HS-5 (cell line): ENCODE results near the gene WBP1L.
"Not testable (repeated sequence)": the region's sequence is repeated elsewhere in the genome, so short reads cannot be mapped to it uniquely, and the experiment has no call there.

Source experiments
- DNase-seq: peaks from one replicate; pipeline ENCODE4 v3.0.0-alpha.2; 2012; ENCODE audit warnings: low read depth

WBP1L gene

GRCh38 chr10:102838276-102838927, 94.7 kb downstream of the WBP1L start:
- not testable (repeated sequence) for DNase-seq

GRCh38 chr10:102841827-102842345, 98.1 kb downstream of the WBP1L start:
- DNase-seq, result no peak

GRCh38 chr10:102843139-102843538, 99.4 kb downstream of the WBP1L start:
- not testable (repeated sequence) for DNase-seq

GRCh38 chr10:102844190-102844776, 100.5 kb downstream of the WBP1L start:
- DNase-seq, result not testable (repeated sequence)

DNA sequence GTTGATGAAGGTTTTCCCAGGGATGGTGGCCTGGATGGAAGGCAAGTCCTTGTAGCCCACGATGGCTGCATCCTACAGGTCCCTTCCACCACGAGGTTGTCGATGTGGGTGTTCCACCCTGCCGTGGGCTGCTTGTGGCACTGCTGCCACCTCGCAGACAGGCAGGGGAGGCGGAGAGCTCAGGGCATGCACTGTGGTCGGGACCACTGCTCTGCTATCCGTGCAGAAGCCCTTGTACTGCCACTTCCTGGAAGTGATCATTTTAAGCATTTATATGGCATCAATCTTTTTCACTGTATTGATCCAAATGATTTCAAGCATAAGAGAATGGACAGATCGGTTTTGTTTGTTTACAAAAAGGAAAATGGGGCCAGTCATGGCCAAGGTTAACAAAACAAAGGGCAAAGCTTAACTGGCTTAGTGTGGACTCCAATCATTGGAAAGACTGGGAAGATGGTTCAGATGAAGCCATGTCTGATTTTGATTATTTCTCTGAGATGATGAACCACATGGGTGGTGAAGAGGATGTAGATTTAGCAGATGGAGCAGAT, 101.7 kb downstream of the WBP1L start:
- no peak for DNase-seq

- DNase-seq, result no peak
These were observed 106.3 kb downstream of the WBP1L start for GRCh38 chr10:102850025-102850518.

GRCh38 chr10:102853237-102853636, 109.5 kb downstream of the WBP1L start:
- not testable (repeated sequence) for DNase-seq

GRCh38 chr10:102855731-102856436, 112.1 kb downstream of the WBP1L start:
- peak; percentile 88 for DNase-seq

DNA sequence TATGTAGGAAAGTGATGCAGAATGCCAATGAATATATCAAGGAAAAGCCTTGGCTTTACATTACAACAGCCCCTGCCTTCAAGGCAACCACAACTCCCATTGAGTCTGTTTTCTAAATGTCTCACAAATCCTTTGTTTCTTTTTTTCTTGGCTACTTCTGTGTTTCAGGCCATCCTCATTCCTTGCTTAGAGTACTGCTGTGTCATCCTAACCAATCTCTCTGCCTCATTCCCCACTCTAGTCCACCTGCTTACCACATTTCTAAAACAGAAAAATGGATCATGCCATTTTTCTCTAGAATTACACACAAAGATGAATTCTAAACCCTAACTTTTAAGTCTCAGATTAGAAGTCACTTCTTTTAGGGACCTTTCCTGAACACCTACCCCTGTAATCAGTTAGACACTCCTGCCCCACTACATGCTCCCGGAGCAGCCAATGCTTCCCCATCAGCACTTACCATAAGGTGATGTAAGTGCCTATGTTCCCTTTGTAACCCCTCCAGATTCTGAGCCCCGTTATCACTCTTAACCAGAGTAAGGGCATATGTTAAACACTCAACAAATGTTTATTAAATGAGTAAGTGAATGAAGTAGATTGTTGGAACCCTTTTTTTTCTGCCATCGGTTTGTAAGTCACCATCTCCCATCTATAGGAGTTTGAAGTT, 113.1 kb downstream of the WBP1L start:
- no peak for DNase-seq

DNA sequence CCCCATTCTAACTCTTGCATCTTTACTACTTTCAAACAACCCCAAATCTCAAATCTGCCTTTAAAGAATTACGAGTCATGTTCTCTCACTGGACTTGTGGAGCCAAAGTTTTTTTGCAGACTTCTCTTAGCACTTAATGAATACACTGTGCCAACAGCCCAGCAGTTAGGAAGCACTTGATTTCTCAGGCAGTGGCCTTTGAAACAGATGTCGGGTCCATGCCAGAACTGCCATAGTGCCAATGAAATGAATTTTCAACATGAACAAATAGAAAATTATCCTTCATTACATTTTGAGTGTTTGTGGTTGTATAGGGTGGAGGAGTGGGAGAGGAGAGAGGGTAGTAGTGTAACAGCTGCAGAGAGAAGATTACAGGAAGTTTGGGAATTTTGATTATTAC, 116.2 kb downstream of the WBP1L start:
- DNase-seq, result no peak

- DNase-seq, result no peak
These were observed 119.9 kb downstream of the WBP1L start for GRCh38 chr10:102863660-102864059.

DNA sequence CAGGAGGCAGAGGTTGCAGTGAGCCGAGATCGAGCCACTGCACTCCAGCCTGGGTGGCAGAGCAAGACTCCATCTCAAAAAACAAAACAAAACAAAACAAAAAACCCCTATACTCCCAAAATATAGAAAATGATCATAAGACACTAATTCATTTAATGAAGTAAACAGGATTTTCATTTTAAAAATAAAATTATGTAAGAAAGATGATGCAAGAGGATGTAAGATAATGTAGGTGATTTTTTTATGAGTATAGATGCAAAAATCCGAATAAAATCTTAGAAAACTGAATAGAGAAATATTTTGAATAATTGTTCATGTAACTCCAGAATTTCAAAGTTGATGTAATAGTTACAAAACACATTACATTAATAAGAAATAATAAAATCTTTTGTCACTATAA, 121.9 kb downstream of the WBP1L start:
- no peak for DNase-seq
